Transverse colon (tissue), 4 donors: ENCODE results near the gene LASP1NB.

Experiments used
- DNase-seq: peaks from one replicate; pipeline ENCODE4 v3.0.0-alpha.2; 2019
- H3K27ac ChIP-seq, 4 donors: fragments of 200-600 bp; sonication (generic); 2 replicates each; pipeline ENCODE4 v1.5.1; 2016 to 2018; ENCODE audit warnings: inconsistent platforms in 4 of 4
- H3K27me3 ChIP-seq: fragments of 200-600 bp; sonication (generic); 2 replicates; pipeline ENCODE4 v1.5.1; 2017; ENCODE audit warnings: inconsistent platforms
- H3K36me3 ChIP-seq, 4 donors: fragments of 200-600 bp; sonication (generic); 2 replicates each; pipeline ENCODE4 v1.5.1; 2017 to 2019; ENCODE audit warnings: inconsistent platforms in 4 of 4
- H3K4me1 ChIP-seq, 4 donors: fragments of 200-600 bp; sonication (generic); 2 replicates each; pipeline ENCODE4 v1.5.1; 2017 to 2020; ENCODE audit warnings: inconsistent platforms in 4 of 4
- H3K4me3 ChIP-seq, 4 donors: fragments of 200-600 bp; sonication (generic); 1 replicate in 1 of 4; 2 replicates in 3 of 4; pipeline versions ENCODE4 v1.5.1 to v1.6.1; 2017 to 2019; ENCODE audit warnings: inconsistent platforms in 4 of 4
- H3K9me3 ChIP-seq, 2 donors: fragments of 200-600 bp; sonication (generic); 2 replicates each; pipeline ENCODE4 v1.5.1; 2017 to 2019; ENCODE audit warnings: inconsistent platforms in 2 of 2
- CTCF ChIP-seq, 5 experiments: fragments of 200-600 bp in 3 of 5; fragments of 450-650 bp in 2 of 5; sonication (generic) in 3 of 5; IDR thresholded peaks; 1 replicate in 2 of 5; 2 replicates in 3 of 5; pipeline ENCODE4 v1.5.1; 2016 to 2017; ENCODE audit warnings: antibody characterized with exemption in 5 of 5, inconsistent platforms in 3 of 5, mild to moderate bottlenecking in 2 of 5, moderate library complexity in 1 of 5
- EP300 ChIP-seq: sonication (generic); formaldehyde crosslinking; IDR thresholded peaks from one replicate; pipeline ENCODE4 v1.6.1; 2017; ENCODE audit warnings: antibody characterized with exemption, low read depth
- POLR2A ChIP-seq: fragments of 450-650 bp; IDR thresholded peaks from one replicate; pipeline ENCODE4 v1.6.1; 2016; ENCODE audit warnings: antibody characterized with exemption, mild to moderate bottlenecking, moderate library complexity
- POLR2AphosphoS5 ChIP-seq, 3 donors: sonication (generic); formaldehyde crosslinking; IDR thresholded peaks; one replicate each; pipeline ENCODE4 v1.6.1; 2016; ENCODE audit warnings: antibody characterized with exemption in 3 of 3
- WGBS, 2 donors: methylation state at CpG; one replicate each; pipeline ENCODE4 v1.1.5; 2018; ENCODE audit warnings: low coverage in 1 of 2; 5-methylcytosine and 5-hydroxymethylcytosine counted together
- in situ Hi-C, 4 donors: fragments of 200-750 bp; cut with MboI; loops; one replicate each; pipeline versions ENCODE4 v1.15.0 to v1.15.1; 2017; ENCODE audit warnings: low sequenced_read_pairs in 3 of 4, low pct_ligation_motif_present in 1 of 4, low pct_unique_long_range_greater_than_20kb in 1 of 4
- intact Hi-C: fragments of 100-400 bp; cut with DNase I; formaldehyde crosslinking; loops from one replicate; pipeline ENCODE4 v1.15.1; 2023; ENCODE audit warnings: low total_unique reads

Gene LASP1NB

GRCh38 chr17:38882870-38883269 lies 42.5 kb upstream of the LASP1NB start:
- H3K27me3 ChIP-seq: no peaks in the 10 kb centered on the region
- intact Hi-C loops (no loop called here), in situ Hi-C loops (no loop called here)
- peaks cover 60 to 100% (median 78%) of the 10 kb centered on the region in 4 donors for H3K4me1 ChIP-seq
- H3K9me3 ChIP-seq: no peaks in the 10 kb centered on the region
- WGBS, 2 donors: 98 to 100% methylated on average over 2 of the region's 2 CpGs
- peaks cover 0 to 7% (median 3%) of the 10 kb centered on the region in 4 donors for H3K36me3 ChIP-seq
- TF ChIP-seq POLR2AphosphoS5 (IDR thresholded peaks at IDR 0.05): no peak
- no peak for TF ChIP-seq POLR2A
- no peak for TF ChIP-seq CTCF (IDR thresholded peaks at IDR 0.05)
- no peak for TF ChIP-seq EP300
- peak overlapping the region; percentile 25 to 73 (median 53) for H3K27ac ChIP-seq
- H3K4me3 ChIP-seq: no peak overlapping the region
- DNase-seq: no peak

- H3K4me1 ChIP-seq: peaks cover 60 to 99% (median 78%) of the 10 kb centered on the region in 4 donors
Measured at GRCh38 chr17:38883592-38884526, 41.6 kb upstream of the LASP1NB start.

GRCh38 chr17:38885044-38885727 lies 40.2 kb upstream of the LASP1NB start:
- Histone ChIP-seq H3K4me1 (peaks cover 50 to 90% (median 68%) of the 10 kb centered on the region in 4 donors), H3K27me3 (no peaks in the 10 kb centered on the region), H3K36me3 (no peaks in the 10 kb centered on the region), H3K9me3 (no peaks in the 10 kb centered on the region), H3K27ac (peak overlapping the region; percentile 25 to 54 (median 46)), H3K4me3 (no peak overlapping the region)
- TF ChIP-seq POLR2AphosphoS5 (IDR thresholded peaks at IDR 0.05): peak in 2 of 3 donors; percentile 43
- TF ChIP-seq POLR2A: peak; percentile 17
- TF ChIP-seq EP300: peak; percentile 38
- no peak for TF ChIP-seq CTCF (IDR thresholded peaks at IDR 0.05)
- peak; percentile 55 for DNase-seq
- 40 to 64% methylated on average over 1 to 9 of the region's 9 CpGs for WGBS, 2 donors
- in situ Hi-C loops (no loop called here), intact Hi-C loops (no loop called here)

More at GRCh38 chr17:38883592-38884526, 41.6 kb upstream of the LASP1NB start:
- Histone ChIP-seq H3K9me3 (no peaks in the 10 kb centered on the region), H3K4me3 (peak overlapping the region in 1 of 4 donors; percentile 3), H3K36me3 (peaks cover 0 to 7% (median 0%) of the 10 kb centered on the region in 4 donors), H3K27me3 (no peaks in the 10 kb centered on the region), H3K27ac (peak overlapping the region; percentile 25 to 73 (median 53))
- WGBS, 2 donors: 65% methylated on average over 9 to 19 of the region's 19 CpGs
- TF ChIP-seq POLR2A (no peak), CTCF (IDR thresholded peaks at IDR 0.05) (peak in 1 of 5 experiments; percentile 8)
- DNase-seq: no peak
- in situ Hi-C loops (no loop called here), intact Hi-C loops (no loop called here)
